D721Med (cell line): Measurements from ENCODE around the gene RXRB.
"Not testable (repeated sequence)": the region's sequence is repeated elsewhere in the genome, so short reads cannot be mapped to it uniquely, and the experiment has no call there.

Experiments
- DNase-seq: peaks from one replicate; pipeline ENCODE4 v3.0.0; 2011; ENCODE audit warnings: low spot score; ENCODE audit not compliant: insufficient read length
- FAIRE-seq: peaks from 2 replicates; lab custom pipeline; 2011; peaks lifted over from hg19 to GRCh38; lab: Jason Lieb, UNC
- CTCF ChIP-seq: IDR thresholded peaks from 2 replicates; pipeline ENCODE4 v1.5.1; 2012; ENCODE audit warnings: mild to moderate bottlenecking, control low read depth; ENCODE audit not compliant: insufficient read depth; ENCODE audit errors: missing control alignments

Gene RXRB

GRCh38 chr6:33241968-33242367 lies 41.5 kb upstream of the RXRB start:
- FAIRE-seq (no peak), DNase-seq (no peak)
- no peak for TF ChIP-seq CTCF

GRCh38 chr6:33237741-33238140 lies 37.3 kb upstream of the RXRB start:
- no peak for DNase-seq
- no peak for FAIRE-seq
- TF ChIP-seq CTCF, result no peak

GRCh38 chr6:33236852-33237251 lies 36.4 kb upstream of the RXRB start:
- TF ChIP-seq CTCF, result no peak
- no peak for FAIRE-seq
- no peak for DNase-seq

GRCh38 chr6:33236328-33236727 lies 35.9 kb upstream of the RXRB start:
- DNase-seq, result no peak
- no peak for TF ChIP-seq CTCF
- no peak for FAIRE-seq

GRCh38 chr6:33235221-33235634 lies 34.8 kb upstream of the RXRB start:
- DNase-seq (no peak), FAIRE-seq (no peak)
- no peak for TF ChIP-seq CTCF

- DNase-seq, FAIRE-seq: not testable (repeated sequence)
These were observed 26.1 kb upstream of the RXRB start for GRCh38 chr6:33226503-33227120.

- DNase-seq, result no peak
- TF ChIP-seq CTCF, result no peak
- no peak for FAIRE-seq
These were observed 17.2 kb upstream of the RXRB start for GRCh38 chr6:33217681-33218080.

GRCh38 chr6:33217246-33217645 lies 16.8 kb upstream of the RXRB start:
- FAIRE-seq (no peak), DNase-seq (no peak)
- no peak for TF ChIP-seq CTCF
